GM18867 (cell line): Measurements from ENCODE around the gene ALKBH8.
"Not testable (repeated sequence)": the region's sequence is repeated elsewhere in the genome, so short reads cannot be mapped to it uniquely, and the experiment has no call there.

ENCODE experiments used
- ATAC-seq: cut with Tn5 transposase; IDR thresholded peaks from one replicate; pipeline ENCODE4 v1.9.1; 2021; ENCODE audit warnings: mild to moderate bottlenecking, moderate library complexity; ENCODE audit not compliant: unreplicated experiment

Gene ALKBH8

DNA sequence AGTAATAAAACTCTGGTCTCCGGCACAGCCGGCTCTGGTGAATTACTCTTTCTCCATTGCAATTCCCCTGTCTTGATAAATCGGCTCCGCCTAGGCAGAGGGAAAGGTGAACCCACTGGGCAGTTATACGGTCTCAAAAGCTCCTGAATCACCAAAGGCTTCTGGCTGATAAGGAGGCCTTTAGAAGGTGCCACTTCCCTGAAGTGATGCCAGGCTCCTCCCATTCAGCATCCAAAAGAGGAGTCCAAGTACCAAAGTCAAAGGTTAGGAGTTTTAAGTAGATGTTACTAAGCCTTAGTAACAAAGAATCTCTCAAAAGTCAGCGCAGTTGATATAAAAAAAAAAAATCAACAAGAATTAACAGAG is 11.8 kb upstream of the ALKBH8 start:
- no peak for ATAC-seq

DNA sequence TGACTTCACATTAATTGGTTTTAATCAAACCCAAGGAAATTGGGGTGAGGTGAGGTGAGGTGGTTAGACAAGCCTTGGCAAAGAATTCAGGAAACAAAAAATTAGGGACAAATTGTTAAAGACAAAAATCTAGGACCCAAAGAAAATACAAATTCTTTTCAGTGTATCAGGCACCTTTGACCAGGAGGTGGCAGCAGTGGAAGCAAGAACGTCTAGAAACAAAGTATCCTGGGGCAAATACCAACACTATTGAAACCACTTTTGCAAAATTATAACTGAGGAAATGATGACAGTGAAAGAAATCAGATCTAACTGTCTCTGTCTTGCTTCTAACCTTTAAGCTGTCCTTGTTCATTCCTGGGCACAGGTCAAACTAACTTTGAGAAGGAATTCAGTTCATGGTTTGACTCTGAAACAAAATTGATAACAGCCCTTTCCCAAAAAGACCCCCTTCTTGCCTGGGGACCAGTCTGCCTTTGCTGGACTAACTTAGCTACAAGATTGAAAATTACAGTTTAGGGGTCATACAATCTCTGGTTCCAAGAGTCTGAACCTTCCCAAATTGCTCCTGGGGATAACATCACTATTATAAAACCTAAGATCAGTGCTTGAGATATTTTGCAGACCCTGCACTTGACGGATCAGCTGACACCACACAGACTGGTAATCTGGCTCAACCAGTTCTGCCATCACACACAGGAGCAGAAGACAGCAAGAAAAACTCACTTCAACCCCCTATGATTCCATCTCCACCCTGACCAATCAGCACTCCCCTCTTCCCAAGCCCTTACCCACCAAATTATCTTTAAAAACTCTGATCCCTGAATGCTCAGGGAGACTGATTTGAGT is 11.2 kb upstream of the ALKBH8 start:
- ATAC-seq, result not testable (repeated sequence)

DNA sequence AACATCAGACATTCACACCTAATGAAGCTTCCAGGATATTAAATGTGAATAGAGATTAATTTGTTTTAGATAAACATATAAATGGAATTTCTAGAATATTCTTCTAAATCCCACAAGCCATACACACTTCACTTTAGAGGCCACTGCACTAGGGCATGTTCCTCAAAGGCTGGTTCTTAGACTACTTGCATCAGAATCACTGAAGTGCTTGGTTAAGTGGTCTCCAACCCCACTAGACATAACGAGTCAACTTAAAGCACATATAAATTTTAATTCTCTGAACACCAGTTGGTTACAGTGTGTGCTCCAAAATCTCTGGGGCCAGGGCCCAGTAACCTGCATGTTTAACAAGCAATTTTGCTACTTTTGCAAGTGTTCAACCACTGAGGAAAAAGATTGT is 7.9 kb upstream of the ALKBH8 start:
- ATAC-seq, result no peak

DNA sequence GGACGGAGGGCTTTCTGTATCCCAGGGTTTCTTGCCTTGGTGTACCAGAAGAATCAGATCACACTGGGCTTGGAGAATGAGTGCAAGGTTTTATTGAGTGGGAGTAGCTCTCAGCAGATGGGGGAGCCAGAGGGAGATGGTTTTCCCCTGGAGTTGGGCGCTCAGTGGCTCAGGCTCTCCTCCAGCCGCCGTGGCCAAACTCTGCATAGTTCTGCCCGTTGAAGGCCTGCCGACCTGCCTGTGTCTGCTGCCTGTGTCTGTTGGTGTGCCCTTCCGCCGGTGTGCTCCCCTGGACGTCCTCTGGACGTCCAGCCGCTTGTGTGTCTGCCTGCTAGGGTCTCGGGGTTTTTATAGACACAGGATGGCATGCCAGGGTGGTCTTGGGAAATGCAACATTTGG is 4.5 kb upstream of the ALKBH8 start:
- ATAC-seq, result no peak

DNA sequence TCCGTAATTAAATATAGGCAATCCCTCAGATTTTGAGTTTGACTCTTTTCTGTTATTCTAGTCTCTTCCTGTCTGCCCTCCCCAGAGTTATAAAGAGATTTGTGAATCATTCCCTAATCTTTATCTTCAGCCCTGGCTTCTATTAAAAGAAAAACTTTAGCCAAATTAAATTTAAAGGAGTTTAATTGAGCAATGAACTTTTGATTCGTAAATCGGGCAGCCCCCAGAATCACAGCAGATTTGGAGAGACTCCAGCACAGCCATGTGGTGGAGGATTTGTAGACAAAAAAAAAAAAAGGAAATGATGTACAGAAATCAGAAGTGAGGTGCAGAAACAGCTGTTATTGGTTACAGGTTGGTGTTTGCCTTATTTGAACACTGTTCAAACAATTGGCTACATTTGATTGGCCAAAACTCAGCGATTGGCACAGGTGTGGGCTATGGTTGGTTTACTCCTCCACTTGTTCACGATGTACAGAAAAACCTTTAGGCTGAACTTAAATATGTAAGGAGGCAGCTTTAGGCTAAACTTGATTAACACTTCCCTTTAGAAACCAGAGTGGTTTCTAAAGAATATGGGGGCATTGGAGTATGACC is 2.3 kb upstream of the ALKBH8 start:
- peak; percentile 19 for ATAC-seq

DNA sequence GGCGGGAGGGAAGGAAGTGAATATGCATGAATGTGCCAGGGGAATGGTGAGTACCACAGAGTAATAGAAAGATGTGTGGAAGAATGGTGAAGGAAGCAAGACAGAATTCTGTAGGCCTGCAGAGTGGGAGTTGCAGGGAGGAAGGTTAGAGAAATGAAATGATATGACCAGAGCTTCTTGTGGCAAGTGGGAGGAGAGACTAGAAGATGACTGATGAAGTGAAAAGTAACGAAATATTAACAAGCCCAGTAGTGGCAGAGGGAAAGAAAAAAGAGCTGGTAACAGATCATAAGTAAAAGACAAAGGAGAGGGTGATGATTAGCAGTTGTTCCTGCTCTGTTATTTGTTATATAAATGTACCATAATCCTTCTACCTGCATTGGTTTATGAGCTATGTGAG is 1.0 kb upstream of the ALKBH8 start:
- no peak for ATAC-seq

DNA sequence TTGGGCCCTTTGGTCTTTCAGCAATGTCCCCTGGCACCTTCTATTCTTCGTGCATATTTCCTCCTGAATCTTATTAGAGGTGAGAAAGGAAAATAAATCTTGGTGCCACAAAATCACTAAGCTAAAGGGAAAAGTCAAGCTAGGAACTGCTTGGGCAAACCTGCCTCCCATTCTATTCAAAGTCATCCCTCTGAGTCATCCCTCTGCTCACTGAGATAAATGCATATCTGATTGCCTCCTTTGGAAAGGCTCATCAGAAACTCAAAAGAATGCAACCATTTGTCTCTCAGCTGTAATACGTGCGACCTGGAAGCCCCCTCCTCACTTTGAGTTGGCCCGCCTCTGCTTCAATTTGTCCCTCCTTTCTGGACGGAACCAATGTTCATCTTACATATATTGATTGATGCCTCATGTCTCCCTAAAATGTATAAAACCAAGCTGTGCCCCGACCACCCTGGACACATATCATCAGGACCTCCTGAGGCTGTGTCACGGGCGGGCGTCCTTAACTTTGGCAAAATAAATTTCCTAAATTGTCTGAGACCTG is 493 bp upstream of the ALKBH8 start:
- ATAC-seq, result peak; percentile 1

DNA sequence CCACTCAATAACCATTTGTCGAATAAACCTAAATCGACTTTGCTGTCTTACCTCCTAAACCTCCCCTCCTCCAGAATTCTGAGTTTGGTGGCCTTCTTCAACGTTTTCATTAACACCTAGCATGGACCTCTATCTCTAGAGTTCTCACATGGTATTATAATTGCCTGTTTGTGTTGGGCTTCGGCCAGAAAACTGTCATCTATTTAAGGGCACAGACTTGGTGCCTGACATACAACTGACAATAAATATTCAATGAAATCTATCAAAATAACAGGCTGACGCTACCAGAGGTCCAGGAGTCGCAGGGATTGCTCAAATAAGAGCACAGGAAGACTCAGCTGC is 687 bp downstream of the ALKBH8 start:
- ATAC-seq, result peak; percentile 7

DNA sequence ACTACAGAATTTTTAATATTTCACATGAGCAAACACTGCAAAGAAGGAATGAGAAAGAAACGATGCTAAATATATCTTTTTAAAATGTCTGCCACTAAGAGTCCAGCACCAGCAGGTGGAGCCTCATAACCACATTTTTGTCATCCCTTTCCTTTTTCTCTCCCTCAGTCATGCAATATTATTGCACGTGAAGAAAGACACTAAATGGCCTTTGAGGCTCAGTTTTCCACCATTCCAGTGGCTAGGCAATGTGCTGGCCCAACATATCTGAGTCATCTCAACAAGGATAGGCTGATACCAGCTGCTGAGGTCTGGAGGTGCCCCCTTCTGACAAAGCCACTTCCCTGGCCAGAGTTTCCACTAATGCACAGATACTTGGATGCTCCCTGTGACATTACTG is 1.8 kb downstream of the ALKBH8 start:
- ATAC-seq, result peak; percentile 40

DNA sequence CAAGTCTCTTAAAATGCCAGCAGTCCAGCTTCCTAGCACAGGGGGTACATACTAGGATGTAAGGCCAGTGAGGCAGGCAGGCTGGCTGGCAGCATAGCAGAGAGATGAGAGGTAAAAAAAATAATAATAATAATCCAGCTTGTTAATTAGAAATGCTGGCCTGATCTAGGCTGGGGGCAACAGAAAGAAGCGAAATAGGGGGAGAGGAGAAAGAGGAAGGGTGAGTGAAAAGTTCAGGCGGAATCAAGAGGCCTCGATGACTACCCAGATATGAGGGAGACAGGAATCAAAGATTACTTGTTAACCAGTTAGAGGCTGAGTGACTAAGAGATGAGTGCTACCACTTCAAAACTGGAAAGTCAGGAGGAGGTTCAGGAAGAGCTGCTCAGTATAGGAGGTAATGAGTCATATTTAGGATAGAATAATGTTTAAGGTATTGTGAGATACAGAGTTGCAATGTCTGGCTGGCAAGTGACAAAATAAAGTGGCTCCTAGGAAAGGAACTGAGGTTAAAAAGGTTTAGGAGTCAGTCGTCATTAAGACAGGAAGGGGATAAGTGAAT is 2.8 kb downstream of the ALKBH8 start:
- no peak for ATAC-seq

DNA sequence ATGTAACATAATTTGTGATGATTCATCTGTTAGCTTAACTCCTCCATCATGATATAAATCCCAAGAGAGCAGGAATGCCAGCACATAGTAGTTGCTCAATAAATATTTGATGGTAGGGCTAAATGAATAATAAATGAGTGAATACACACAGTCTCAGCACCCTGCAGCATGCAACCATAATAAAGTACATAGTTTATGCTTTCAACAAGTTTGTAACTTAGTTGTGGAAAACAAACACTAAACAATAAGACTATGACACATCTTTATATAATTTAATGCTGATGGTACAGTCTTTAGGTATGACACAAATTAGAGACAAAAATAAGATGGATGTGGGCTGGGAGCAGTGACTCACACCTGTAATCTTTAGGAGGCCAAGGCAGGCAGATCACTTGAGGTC is 3.8 kb downstream of the ALKBH8 start:
- no peak for ATAC-seq

DNA sequence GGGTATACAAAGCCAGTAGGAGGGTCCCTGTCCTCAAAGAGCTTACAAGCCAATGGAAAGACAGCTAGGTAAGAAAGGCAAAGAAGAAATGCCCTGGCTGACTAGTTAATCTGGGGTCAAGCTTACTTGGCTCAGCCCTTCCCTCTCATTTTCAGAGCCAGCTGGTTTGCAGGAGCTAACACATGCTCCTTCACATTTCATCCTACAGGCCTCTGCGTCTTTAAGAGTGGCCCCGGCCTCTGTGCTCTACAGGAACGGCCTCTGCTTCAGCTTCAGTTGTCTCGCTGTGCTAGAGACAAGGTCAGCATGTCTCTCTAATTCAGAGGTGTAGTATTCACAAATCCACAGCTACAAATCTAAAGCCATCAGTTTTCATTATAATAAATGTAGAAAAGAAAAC is 15.2 kb downstream of the ALKBH8 start:
- ATAC-seq, result no peak

DNA sequence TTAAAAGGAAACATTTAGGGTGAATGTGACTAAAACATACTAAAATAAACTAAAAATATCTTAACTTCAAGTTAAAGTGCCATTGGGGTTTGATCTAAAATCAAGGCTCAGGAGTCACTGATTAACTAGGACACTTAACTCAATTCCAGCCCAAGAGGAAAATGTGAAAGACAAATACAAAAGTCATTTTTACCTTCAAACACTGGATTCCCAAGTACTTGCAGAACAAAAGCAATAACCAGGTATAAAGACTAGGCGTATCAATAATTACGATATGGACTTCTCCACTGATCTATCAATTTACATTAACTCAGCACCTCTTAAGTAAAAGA is 15.6 kb downstream of the ALKBH8 start:
- no peak for ATAC-seq

DNA sequence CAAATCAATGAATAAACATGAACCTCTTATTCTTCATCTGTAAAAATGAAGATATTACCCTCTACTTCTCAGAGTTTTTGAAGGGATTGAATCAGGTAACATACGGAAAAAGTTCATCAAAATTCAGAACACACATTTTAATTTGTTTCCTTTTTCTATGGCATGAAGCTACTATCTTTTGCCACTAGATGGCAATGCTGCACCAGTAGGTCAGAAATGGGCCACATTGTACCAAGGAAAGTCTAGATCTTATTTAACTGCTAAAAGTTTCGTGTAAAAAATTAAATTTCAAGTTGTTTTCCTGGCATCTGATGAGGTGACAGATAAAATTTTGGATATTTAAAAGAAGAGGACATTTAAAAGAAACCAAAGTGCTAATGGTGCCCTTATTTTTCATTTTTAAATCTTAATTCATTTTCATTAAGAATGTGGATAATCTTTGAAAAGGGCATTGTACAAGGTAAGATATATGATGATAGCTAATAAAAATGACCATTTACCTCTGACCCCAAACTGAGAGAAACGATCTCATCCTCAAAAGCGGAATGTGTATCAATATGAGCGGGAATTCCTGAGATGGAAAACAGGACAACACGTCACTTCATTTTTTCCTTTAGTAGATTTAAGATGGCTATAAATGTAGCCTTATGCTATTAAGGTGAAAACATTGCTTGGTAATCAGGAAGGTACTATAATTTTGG is 16.1 kb downstream of the ALKBH8 start:
- ATAC-seq, result peak; percentile 68

DNA sequence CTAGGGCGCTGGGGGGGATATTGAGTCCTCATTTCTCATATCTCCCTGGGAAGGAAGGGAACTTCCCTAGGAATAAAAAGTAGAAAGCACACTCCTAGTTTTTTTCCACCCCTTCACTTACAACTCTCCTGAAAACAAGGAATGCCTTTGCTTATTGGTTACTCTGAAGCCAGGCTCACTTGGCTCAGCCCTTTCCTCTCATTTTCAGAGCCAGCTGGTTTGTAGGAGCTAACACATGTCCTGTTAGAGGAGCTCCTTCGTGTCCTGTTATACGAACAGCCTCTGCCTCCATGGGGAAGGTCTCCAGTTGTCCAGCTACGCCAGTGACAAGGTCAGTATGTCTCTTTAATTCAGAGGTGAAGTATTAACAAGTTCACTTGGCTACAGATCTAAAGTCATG is 17.6 kb downstream of the ALKBH8 start:
- no peak for ATAC-seq

DNA sequence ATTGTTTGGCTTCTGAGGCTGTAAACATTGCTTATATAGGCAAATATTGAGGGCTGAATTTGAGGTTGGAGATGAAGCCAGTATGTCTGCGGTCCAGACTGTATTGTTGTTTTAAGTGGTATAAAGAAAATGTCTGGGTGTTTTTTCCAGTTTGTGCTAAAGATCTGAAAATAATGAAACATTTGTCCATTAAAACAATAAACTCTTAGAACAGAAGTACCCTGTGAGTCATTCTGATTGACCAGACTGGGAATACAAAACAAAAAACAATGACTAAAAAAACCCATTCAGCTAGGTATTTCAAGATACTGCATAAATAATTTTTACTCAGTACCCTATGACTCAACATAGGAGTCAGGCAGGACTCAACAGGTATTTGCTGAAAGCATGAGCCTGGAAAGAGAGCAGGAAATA is 20.4 kb downstream of the ALKBH8 start:
- no peak for ATAC-seq

DNA sequence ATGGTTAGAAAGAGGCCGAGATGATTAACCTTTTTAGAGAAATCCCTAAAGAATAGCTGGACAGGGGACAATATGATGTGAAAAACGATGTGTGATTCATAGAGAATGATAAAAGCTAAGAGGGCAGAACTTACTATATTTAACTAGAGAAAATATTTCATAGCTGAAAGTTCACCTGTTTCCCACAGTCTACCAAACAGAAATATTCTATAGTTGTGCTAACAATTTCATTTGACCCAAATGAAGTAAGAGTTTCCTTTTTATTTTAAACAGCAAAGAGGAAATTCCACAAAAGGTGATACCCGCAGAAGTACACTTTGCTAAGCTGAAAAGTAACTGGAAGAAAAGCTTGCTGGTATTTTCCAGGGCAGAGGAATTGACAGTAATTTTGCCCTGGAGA is 26.7 kb downstream of the ALKBH8 start:
- ATAC-seq, result no peak

DNA sequence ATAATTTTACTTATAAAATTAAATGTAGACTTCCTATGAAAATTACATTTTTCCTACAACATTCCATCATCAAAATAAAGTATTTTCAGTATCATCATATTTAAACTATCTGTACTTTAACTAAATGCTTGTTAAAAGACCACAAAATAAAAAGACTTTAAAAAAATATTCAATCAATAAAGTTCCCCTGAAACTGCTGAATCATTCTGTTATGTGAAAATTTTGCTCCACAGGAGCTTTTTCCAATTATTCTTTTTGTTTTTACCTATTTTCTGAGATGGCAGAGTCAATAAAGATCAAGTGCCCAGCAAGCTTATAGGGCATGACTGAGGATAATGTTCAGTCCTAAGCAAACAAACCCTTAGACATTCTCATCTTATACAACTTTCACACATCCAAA is 27.3 kb downstream of the ALKBH8 start:
- no peak for ATAC-seq

DNA sequence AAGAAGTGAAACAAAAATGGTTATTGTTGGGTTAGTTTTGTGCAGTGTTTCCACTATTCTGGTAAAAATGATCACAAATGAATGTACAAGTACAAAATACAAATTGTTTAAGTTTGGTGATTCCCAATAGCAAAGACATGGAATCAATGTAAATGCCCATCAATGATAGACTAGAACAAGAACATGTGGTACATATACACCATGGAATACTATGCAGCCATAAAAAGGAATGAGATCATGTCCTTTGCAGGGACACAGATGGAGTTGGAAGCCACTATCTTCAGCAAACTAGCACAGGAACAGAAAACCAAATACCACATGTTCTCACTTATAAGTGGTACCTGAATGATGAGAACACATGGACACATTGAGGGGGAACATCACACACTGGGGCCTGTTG is 28.4 kb downstream of the ALKBH8 start:
- not testable (repeated sequence) for ATAC-seq

DNA sequence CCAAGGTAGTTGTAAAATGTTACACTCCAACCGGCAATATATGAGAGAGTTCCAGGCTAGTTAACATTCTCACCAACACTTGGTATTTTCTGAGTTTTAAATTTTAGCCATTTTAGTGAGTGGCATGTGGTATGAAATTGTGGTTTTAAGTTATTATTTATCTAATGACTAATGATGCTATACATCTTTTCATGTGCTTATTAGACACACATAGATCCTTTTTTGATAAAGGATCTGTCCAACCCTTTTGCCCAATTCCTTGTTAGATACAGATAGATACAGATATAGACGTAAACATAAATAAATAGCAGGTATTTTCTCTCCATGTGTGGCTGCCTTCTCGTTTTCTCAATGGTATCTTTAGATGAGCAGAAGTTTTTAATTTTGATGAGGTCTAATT is 39.3 kb downstream of the ALKBH8 start:
- ATAC-seq, result no peak

DNA sequence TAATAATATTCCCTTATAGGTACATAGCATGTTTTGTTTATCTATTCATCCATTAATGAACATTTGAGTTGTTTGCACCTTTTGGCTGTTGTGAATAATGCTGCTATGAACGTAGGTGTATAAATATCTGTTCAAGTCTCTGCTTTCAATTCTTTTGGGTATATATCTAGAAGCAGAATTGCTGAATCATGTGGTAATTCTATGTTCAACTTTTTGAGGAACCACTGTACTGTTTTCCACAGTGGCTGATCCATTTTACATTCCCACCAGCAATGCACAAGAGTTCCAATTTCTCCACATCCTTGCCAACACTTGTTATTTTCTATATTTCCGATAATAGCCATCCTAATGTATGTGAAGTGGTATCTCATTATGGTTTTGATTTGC is 56.7 kb downstream of the ALKBH8 start:
- ATAC-seq, result no peak
